ENCODE data around the gene GRPEL1.
"Not testable (repeated sequence)": the region's sequence is repeated elsewhere in the genome, so short reads cannot be mapped to it uniquely, and the experiment has no call there.

DNA sequence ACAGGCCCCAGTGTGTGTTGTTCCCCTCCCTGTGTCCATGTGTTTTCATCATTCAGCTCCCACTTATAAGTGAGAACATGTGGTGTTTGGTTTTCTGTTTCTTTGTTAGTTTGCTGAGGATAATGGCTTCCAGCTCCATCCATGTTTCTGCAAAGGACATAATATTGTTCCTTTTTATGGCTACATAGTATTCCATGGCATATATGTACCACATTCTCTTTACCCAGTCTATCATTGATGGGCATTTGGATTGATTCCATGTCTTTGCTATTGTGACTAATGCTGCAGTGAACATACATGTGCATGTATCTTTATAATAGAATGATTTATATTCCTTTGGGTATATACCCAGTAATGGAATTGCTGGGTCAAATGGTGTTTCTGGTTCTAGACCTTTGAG lies 11.6 kb upstream of the GRPEL1 start:
- TF ChIP-seq, protein P1, sequence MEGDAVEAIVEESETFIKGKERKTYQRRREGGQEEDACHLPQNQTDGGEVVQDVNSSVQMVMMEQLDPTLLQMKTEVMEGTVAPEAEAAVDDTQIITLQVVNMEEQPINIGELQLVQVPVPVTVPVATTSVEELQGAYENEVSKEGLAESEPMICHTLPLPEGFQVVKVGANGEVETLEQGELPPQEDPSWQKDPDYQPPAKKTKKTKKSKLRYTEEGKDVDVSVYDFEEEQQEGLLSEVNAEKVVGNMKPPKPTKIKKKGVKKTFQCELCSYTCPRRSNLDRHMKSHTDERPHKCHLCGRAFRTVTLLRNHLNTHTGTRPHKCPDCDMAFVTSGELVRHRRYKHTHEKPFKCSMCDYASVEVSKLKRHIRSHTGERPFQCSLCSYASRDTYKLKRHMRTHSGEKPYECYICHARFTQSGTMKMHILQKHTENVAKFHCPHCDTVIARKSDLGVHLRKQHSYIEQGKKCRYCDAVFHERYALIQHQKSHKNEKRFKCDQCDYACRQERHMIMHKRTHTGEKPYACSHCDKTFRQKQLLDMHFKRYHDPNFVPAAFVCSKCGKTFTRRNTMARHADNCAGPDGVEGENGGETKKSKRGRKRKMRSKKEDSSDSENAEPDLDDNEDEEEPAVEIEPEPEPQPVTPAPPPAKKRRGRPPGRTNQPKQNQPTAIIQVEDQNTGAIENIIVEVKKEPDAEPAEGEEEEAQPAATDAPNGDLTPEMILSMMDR (IDR thresholded peaks at IDR 0.05; ENCODE audit: insufficient read depth, low read length): not testable (repeated sequence)
- TF ChIP-seq, protein P2, sequence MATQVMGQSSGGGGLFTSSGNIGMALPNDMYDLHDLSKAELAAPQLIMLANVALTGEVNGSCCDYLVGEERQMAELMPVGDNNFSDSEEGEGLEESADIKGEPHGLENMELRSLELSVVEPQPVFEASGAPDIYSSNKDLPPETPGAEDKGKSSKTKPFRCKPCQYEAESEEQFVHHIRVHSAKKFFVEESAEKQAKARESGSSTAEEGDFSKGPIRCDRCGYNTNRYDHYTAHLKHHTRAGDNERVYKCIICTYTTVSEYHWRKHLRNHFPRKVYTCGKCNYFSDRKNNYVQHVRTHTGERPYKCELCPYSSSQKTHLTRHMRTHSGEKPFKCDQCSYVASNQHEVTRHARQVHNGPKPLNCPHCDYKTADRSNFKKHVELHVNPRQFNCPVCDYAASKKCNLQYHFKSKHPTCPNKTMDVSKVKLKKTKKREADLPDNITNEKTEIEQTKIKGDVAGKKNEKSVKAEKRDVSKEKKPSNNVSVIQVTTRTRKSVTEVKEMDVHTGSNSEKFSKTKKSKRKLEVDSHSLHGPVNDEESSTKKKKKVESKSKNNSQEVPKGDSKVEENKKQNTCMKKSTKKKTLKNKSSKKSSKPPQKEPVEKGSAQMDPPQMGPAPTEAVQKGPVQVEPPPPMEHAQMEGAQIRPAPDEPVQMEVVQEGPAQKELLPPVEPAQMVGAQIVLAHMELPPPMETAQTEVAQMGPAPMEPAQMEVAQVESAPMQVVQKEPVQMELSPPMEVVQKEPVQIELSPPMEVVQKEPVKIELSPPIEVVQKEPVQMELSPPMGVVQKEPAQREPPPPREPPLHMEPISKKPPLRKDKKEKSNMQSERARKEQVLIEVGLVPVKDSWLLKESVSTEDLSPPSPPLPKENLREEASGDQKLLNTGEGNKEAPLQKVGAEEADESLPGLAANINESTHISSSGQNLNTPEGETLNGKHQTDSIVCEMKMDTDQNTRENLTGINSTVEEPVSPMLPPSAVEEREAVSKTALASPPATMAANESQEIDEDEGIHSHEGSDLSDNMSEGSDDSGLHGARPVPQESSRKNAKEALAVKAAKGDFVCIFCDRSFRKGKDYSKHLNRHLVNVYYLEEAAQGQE (IDR thresholded peaks at IDR 0.05; ENCODE audit: insufficient replicate concordance, low read depth): not testable (repeated sequence)
- not testable (repeated sequence) for TF ChIP-seq POLR2AphosphoS5 (IDR thresholded peaks at IDR 0.05; ENCODE audit: low read depth); SPI1 (IDR thresholded peaks at IDR 0.05; ENCODE audit: borderline replicate concordance, low read depth); GABPA (IDR thresholded peaks at IDR 0.05; ENCODE audit: low read depth)

All from HL-60 (cell line).